RWPE1 (cell line): ENCODE results near the gene RETREG2.
A peak's percentile ranks its signal among the peaks of the same experiment; 100 is the strongest.

Experiments used
- CTCF ChIA-PET: fragments of 350-600 bp; sonication (Branson Sonifier 250); formaldehyde crosslinking; extraction: SDS; loops from one replicate; lab custom pipeline; 2021; lab: Yijun Ruan, JAX
- POLR2A ChIA-PET: fragments of 400-600 bp; formaldehyde crosslinking; extraction: SDS; loops from one replicate; lab custom pipeline; 2020; ENCODE audit warnings: antibody characterized with exemption; ENCODE audit not compliant: low non-redundant PET; lab: Yijun Ruan, JAX
- DNase-seq: peaks from one replicate; pipeline ENCODE4 v3.0.0; 2012; ENCODE audit warnings: low spot score
- H3K27ac ChIP-seq: fragments of 450-650 bp; 2 replicates; pipeline ENCODE4 v1.5.1; 2017
- CTCF ChIP-seq: fragments of 450-650 bp; conservative IDR thresholded peaks from 2 replicates; pipeline ENCODE4 v1.5.1; 2017; ENCODE audit warnings: low read depth, mild to moderate bottlenecking

RETREG2 gene

GRCh38 chr2:219140722-219141121 lies 37.4 kb upstream of the RETREG2 start:
- ChIA-PET POLR2A (no interaction called here), CTCF (no interaction called here)
- no peak for DNase-seq

DNA sequence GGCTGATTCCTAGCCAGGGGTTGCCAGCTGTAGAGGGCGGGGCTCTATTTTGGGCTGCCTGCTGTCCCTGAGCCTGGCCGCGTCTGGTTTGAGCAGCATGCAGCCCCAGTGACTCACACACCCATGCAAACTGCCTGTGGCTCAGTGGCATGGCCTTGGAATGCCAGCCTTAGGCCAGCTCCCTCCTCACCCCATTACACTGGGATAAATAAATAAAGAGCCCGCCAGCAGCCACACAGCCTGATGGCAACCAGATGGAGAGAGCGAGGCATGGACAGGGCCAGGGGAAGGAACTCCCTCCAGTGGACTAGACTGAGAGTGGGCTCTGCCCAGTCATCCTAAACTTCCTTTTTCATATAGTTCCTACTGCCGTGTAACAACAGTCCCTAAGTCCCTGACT lies 35.7 kb upstream of the RETREG2 start:
- TF ChIP-seq CTCF = no peak
- ChIA-PET CTCF (interaction anchor here (0.5 to 0.9 kb wide), 4 partner anchors 23 to 468 kb away, joined by 3 to 5 read pairs (median 4); no protein-coding TSS in a partner anchor), POLR2A (no interaction called here)
- DNase-seq = peak; percentile 57
- peak overlapping the region; percentile 34 for H3K27ac ChIP-seq

More at GRCh38 chr2:219140722-219141121, 37.4 kb upstream of the RETREG2 start:
- TF ChIP-seq CTCF = no peak
- H3K27ac ChIP-seq = no peak overlapping the region

GRCh38 chr2:219149667-219150066 lies 28.4 kb upstream of the RETREG2 start:
- ChIA-PET CTCF (interaction anchor here (0.6 to 2.0 kb wide), 3 partner anchors 91 to 140 kb away, joined by 3 to 9 read pairs (median 4); no protein-coding TSS in a partner anchor), POLR2A (no interaction called here)
- no peak for DNase-seq

GRCh38 chr2:219155054-219155644 lies 22.9 kb upstream of the RETREG2 start:
- TF ChIP-seq CTCF = peak; percentile 33; the same call in 1 of the 2 replicates
- POLR2A ChIA-PET = no interaction called here
- peak; percentile 62 for DNase-seq
- no peak overlapping the region for H3K27ac ChIP-seq
- CTCF ChIA-PET = interaction anchor here (0.5 to 5.4 kb wide), 15 partner anchors 33 to 260 kb away, joined by 3 to 32 read pairs (median 3); partner anchors contain the start of gene IHH

More at GRCh38 chr2:219149667-219150066, 28.4 kb upstream of the RETREG2 start:
- no peak for TF ChIP-seq CTCF
- no peak overlapping the region for H3K27ac ChIP-seq

- no peak for TF ChIP-seq CTCF
- POLR2A ChIA-PET = no interaction called here
- DNase-seq = no peak
Observed at GRCh38 chr2:219157396-219157795, 20.7 kb upstream of the RETREG2 start.

DNA sequence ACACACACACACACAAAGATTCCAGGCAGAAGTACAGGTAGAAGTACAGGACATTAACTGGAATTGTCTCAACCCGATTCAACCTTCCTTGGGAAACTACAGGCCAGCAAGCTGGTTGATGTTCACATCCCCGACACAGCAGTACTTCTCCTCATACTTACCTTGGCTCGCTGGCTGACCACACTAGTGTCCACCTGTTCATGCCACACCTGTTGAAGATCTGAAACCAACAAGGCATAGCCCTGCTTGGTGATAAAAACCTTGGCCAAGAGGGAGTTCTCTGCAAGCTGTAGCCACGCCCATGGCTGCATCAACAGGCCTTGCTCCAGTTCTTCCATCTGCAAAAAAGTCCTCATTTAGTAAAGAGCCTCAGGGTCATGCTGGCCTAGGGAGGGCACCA lies 20.1 kb upstream of the RETREG2 start:
- no peak for TF ChIP-seq CTCF
- no peak for DNase-seq
- ChIA-PET POLR2A (no interaction called here), CTCF (interaction anchor here (0.5 to 5.4 kb wide), 5 partner anchors 99 to 163 kb away, joined by 3 to 32 read pairs (median 5); partner anchors contain the start of gene IHH)
- H3K27ac ChIP-seq = no peak overlapping the region

More at GRCh38 chr2:219157396-219157795, 20.7 kb upstream of the RETREG2 start:
- CTCF ChIA-PET = interaction anchor here (0.7 to 5.4 kb wide), 6 partner anchors 24 to 162 kb away, joined by 3 to 32 read pairs (median 6); partner anchors contain the start of gene IHH
- no peak overlapping the region for H3K27ac ChIP-seq
